SK-MEL-5 (cell line): ENCODE results near the gene IP6K2. TPM values are rescaled to one million over a fixed set of nuclear protein-coding genes. Genes with fewer than 3 reads are reported as not detected.

Experiments
- DNase-seq: peaks from one replicate; pipeline ENCODE4 v3.0.0-alpha.2; 2016; ENCODE audit warnings: low read depth, low spot score
- in situ Hi-C: cut with HindIII; loops from 2 replicates; pipeline ENCODE4 v1.10.0; 2016; ENCODE audit warnings: low sequenced_read_pairs, high pct_unique_total_duplicates, low pct_unique_long_range_greater_than_20kb
- total RNA-seq: library from RNA; depleted of rRNA; stranded (reverse); fragments of >200 nt; shearing (Covaris generic); gene quantifications from 2 replicates; pipeline ENCODE4 v1.2.3, GENCODE V29; 2014

IP6K2 gene
- total RNA-seq, 1 experiment from 2014 or later: 55.7 TPM

- in situ Hi-C loops: no loop called here
- DNase-seq: no peak
Observed at GRCh38 chr3:48681974-48682610, 34.9 kb downstream of the IP6K2 start.

- in situ Hi-C loops: no loop called here
- DNase-seq: no peak
Observed at GRCh38 chr3:48681541-48681880, 35.5 kb downstream of the IP6K2 start.

- DNase-seq: no peak
- in situ Hi-C loops: no loop called here
Observed at GRCh38 chr3:48680811-48681540, 36.0 kb downstream of the IP6K2 start.

GRCh38 chr3:48679411-48680391 lies 37.3 kb downstream of the IP6K2 start:
- no peak for DNase-seq
- in situ Hi-C loops: no loop called here

DNA sequence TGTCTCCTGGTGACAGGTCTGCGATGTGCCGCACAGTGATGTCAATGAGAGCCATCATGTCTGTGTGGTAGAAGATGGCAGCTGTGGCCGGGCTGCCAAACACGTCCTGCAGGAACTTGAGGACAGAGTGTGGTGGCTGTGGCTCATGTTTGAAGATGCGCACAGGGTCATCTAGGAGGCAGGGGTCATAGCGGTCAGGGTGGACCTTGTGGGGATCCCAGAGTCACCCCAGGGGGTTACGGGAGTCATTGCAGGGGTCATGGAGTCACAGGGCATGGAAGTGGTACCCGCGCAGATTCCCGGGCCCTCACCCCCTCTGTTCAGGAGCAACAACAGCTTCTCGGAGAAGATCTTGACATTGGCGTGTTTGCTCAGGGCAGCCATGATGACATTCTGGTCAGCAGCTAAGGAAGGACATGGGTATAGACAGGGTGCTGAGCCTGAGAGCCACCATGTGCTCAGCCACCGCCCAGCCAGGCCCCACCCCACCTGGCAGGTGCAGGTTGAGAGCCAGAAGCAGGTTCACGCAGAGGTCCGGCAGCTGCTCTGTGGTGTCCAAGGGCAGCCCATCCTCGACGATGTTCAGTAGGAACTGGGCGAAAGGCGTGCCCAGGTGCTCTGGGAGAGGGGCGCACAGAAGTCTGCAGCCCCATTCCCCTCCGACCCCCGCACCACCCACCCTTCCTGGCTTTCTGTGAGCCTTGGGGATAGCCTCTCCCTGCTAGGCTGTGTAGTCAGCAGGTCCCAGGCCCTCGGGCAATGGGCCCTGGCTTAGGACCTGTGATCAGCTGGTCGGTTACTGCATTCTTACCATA lies 38.2 kb downstream of the IP6K2 start:
- DNase-seq: no peak
- in situ Hi-C loops: no loop called here

- in situ Hi-C loops: no loop called here
- DNase-seq: no peak
Observed at GRCh38 chr3:48678056-48678455, 39.0 kb downstream of the IP6K2 start.

- DNase-seq: no peak
- in situ Hi-C loops: no loop called here
Observed at GRCh38 chr3:48674505-48674904, 42.5 kb downstream of the IP6K2 start.

DNA sequence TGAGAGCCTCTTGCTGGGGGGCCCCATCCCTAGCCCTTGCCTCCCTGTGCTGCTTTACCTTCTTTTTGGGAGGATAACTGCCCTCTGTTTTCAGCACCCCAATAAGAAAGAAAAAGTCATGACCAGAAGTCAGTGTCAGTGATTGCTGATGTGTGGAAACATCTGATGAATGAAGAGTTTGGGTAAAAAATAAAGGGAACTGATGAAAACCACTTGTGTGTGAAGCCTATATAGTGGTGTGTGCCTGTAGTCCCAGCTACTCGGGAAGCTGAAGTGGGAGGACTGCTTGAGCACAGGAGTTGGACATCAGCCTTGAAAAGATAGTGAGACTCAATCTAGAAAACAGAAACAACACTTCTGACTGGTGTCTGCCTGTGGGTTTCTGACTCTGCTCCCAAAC lies 44.5 kb downstream of the IP6K2 start:
- in situ Hi-C loops: no loop called here
- DNase-seq: no peak

- DNase-seq: no peak
- in situ Hi-C loops: no loop called here
Observed at GRCh38 chr3:48664929-48665328, 52.1 kb downstream of the IP6K2 start.

DNA sequence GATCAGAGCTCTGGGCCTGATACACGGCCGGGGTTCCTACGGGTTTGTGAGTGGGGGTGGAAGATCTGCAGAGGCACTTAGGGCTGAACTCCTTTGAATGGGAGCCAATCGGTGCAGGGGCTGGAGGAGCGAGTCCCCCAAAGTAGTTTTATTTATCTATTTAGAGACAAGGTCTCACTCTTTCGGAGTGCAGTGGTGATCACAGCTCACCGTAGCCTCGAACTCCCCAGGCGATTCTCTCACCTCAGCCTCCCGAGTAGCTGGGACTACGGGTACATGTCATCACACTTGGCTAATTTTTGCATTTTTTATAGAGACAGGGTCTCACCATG lies 52.7 kb downstream of the IP6K2 start:
- in situ Hi-C loops: no loop called here
- DNase-seq: no peak

DNA sequence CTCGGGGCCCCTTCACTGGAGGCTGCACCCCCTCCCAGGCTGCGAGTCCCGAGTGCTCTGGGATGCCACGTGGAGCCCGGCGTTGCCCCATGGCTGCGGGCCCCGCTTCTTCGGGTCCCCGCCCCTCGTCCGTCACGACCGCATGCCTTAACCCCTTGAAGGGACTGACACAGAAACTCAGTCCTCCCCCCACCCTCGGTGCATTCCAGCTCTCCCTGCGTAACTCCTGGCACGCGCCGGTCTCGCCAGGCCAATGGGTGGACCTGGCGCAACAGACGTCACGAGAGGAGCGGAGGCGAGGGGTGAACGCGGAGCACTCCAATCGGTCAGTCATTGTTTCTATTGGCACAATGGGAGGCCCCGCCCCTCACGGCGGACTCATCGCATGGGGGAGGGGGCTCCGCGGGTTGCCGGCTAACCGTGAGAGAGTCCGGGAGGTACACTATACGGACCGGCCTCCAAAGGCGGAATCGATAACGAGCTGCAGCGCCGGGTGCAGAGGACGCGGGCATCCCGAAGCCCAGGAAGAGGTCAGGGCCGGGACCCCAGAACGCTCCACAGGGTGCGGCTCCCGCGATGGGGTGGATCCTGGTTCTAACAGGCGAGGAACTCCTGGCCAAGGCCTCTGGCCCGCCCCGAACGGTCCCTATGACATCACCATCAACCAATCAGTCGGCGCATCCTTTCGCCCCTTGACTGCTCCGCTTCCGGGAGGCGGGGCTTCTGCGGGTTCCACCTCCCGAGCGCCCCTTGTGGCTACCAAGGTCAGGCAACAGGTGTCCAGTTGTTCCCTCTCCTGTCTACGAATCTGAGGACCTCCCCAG lies 53.3 kb downstream of the IP6K2 start:
- peak; percentile 99 for DNase-seq
- in situ Hi-C loops: no loop called here

GRCh38 chr3:48662753-48663488 lies 54.1 kb downstream of the IP6K2 start, which contains the start of gene CELSR3:
Gene CELSR3, minus strand, starts transcription at chr3:48662886. Its CDS starts 252 bp downstream, at chr3:48662634.
- peak; percentile 88 for DNase-seq
- in situ Hi-C loops: no loop called here

DNA sequence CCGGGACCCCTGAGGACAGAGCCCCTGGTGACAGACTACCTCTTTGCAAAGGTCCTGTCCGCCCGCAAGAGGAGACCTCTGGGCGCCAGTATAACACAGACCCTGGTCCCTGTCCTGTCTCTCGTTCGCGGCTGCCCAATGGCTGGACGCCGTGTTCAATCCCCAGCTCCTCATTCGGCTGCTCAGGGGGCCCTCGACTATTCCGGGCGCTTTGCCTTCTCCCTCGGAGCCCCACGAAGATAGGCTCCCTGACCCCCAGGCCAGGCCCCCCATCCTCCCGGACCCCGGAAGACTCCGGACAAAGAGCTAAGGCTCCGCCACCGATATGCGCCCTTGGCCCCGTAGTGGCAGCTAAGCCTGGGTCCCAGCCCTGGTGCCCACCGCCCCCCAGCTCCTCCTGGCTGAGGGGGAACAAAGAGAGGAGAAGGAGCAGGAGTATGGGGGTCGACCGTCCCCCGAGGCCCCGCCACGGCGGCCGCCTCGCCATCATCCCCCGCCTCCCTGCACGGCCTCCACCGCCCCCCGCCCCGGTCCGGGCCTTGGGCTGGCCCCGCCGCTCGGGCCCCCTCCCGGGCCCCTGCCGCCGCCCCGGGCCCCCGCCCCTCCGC lies 54.8 kb downstream of the IP6K2 start:
- in situ Hi-C loops: no loop called here
- no peak for DNase-seq

GRCh38 chr3:48661501-48662144 lies 55.4 kb downstream of the IP6K2 start:
- in situ Hi-C loops: no loop called here
- DNase-seq: peak; percentile 32

DNA sequence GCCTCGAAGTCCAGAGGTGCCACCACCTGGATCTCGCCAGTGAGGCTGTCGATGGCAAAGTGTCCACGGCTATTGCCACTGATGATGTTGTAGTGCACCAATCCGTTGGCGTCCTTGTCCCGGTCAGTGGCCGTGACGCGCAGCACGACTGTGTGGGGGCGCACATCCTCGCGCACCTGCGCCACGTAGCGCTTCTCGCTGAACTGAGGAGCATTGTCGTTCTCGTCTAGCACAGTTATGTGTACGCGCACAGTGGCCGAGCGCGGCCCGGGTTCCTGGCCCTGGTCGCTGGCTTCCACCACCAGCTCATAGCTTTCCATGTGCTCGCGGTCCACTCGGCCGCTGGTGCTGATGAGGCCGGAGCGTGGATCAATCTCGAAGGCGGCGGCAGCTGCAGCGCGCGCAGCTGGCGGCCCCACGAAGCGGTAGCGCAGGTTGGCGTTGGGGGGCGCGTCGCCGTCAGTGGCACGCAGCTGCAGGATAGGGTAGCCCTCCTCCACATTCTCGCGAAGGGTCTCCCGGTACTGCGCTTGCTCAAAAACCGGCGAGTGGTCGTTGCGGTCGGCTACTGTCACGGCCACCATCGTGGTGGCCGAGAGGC lies 56.1 kb downstream of the IP6K2 start:
- DNase-seq: no peak
- in situ Hi-C loops: no loop called here
